ENCODE results near the gene ACOT13. TPM values are rescaled to one million over a fixed set of nuclear protein-coding genes. Genes with fewer than 3 reads are reported as not detected.
"Not testable (repeated sequence)": the region's sequence is repeated elsewhere in the genome, so short reads cannot be mapped to it uniquely, and the experiment has no call there.

The ACOT13 gene
- total RNA-seq, 1 donor from 2014 or later, result 18.7 TPM

GRCh38 chr6:24743944-24744335, 77.1 kb downstream of the ACOT13 start:
- no peaks in the 10 kb centered on the region for H3K4me1 Mint-ChIP-seq
- H3K36me3 Mint-ChIP-seq, result no peaks in the 10 kb centered on the region
- H3K9me3 Mint-ChIP-seq, result no peaks in the 10 kb centered on the region
- H3K27me3 Mint-ChIP-seq (ENCODE audit: low read depth), result no peaks in the 10 kb centered on the region
- no peak overlapping the region for H3K4me3 Mint-ChIP-seq
- TF ChIP-seq CTCF (IDR thresholded peaks at IDR 0.05; ENCODE audit: unreplicated experiment), result no peak
- H3K27ac Mint-ChIP-seq, result no peak overlapping the region
- DNase-seq (ENCODE audit: low spot score in 2 of 2, unreplicated experiment in 2 of 2), result no peak

- no peak for DNase-seq (ENCODE audit: low spot score in 2 of 2, unreplicated experiment in 2 of 2)
- H3K36me3 Mint-ChIP-seq, result no peaks in the 10 kb centered on the region
- H3K27ac Mint-ChIP-seq, result no peak overlapping the region
- no peaks in the 10 kb centered on the region for H3K4me1 Mint-ChIP-seq
- no peaks in the 10 kb centered on the region for H3K9me3 Mint-ChIP-seq
- H3K4me3 Mint-ChIP-seq, result no peak overlapping the region
- H3K27me3 Mint-ChIP-seq (ENCODE audit: low read depth), result no peaks in the 10 kb centered on the region
- no peak for TF ChIP-seq CTCF (IDR thresholded peaks at IDR 0.05; ENCODE audit: unreplicated experiment)
Measured at GRCh38 chr6:24744911-24745310, 78.0 kb downstream of the ACOT13 start.

GRCh38 chr6:24749297-24749696, 82.4 kb downstream of the ACOT13 start:
- Mint-ChIP-seq H3K36me3 (no peaks in the 10 kb centered on the region), H3K4me1 (no peaks in the 10 kb centered on the region), H3K27ac (no peak overlapping the region), H3K9me3 (peaks cover 10% of the 10 kb centered on the region), H3K4me3 (no peak overlapping the region), H3K27me3 (ENCODE audit: low read depth) (no peaks in the 10 kb centered on the region)
- no peak for DNase-seq (ENCODE audit: low spot score in 2 of 2, unreplicated experiment in 2 of 2)
- no peak for TF ChIP-seq CTCF (IDR thresholded peaks at IDR 0.05; ENCODE audit: unreplicated experiment)

GRCh38 chr6:24750878-24751277, 84.0 kb downstream of the ACOT13 start:
- not testable (repeated sequence) for H3K27ac Mint-ChIP-seq

GRCh38 chr6:24752503-24752902, 85.6 kb downstream of the ACOT13 start:
- TF ChIP-seq CTCF (IDR thresholded peaks at IDR 0.05; ENCODE audit: unreplicated experiment), result no peak
- Mint-ChIP-seq H3K36me3 (no peaks in the 10 kb centered on the region), H3K4me3 (no peak overlapping the region), H3K9me3 (peaks cover 12% of the 10 kb centered on the region), H3K4me1 (no peaks in the 10 kb centered on the region), H3K27me3 (ENCODE audit: low read depth) (no peaks in the 10 kb centered on the region), H3K27ac (no peak overlapping the region)
- no peak for DNase-seq (ENCODE audit: low spot score in 2 of 2, unreplicated experiment in 2 of 2)

More at GRCh38 chr6:24750878-24751277, 84.0 kb downstream of the ACOT13 start:
- H3K4me1 Mint-ChIP-seq; H3K36me3 Mint-ChIP-seq; H3K4me3 Mint-ChIP-seq; H3K27me3 Mint-ChIP-seq (ENCODE audit: low read depth); DNase-seq (ENCODE audit: low spot score in 2 of 2, unreplicated experiment in 2 of 2): not testable (repeated sequence)
- H3K9me3 Mint-ChIP-seq, result peaks cover 12% of the 10 kb centered on the region

GRCh38 chr6:24752917-24753492, 86.1 kb downstream of the ACOT13 start:
- Mint-ChIP-seq H3K4me3 (no peak overlapping the region), H3K4me1 (no peaks in the 10 kb centered on the region), H3K27ac (no peak overlapping the region), H3K9me3 (peaks cover 12% of the 10 kb centered on the region), H3K27me3 (ENCODE audit: low read depth) (no peaks in the 10 kb centered on the region), H3K36me3 (no peaks in the 10 kb centered on the region)
- no peak for DNase-seq (ENCODE audit: low spot score in 2 of 2, unreplicated experiment in 2 of 2)
- TF ChIP-seq CTCF (IDR thresholded peaks at IDR 0.05; ENCODE audit: unreplicated experiment), result no peak
